SJSA1 (cell line): ENCODE data around the gene RNF11. TPM values are rescaled to one million over a fixed set of nuclear protein-coding genes. Genes with fewer than 3 reads are reported as not detected.
"Not testable (repeated sequence)": the region's sequence is repeated elsewhere in the genome, so short reads cannot be mapped to it uniquely, and the experiment has no call there.

ENCODE experiments used
- DNase-seq, 2 experiments: peaks; one replicate each; pipeline ENCODE4 v3.0.0-alpha.2; 2015 to 2020; ENCODE audit warnings: low spot score in 2 of 2, low read depth in 1 of 2
- H3K27ac ChIP-seq: fragments of 250-450 bp; sonication (Bioruptor Pico); 2 replicates; pipeline ENCODE4 v1.5.1; 2020; ENCODE audit warnings: mild to moderate bottlenecking, moderate library complexity
- H3K27me3 ChIP-seq: fragments of 250-450 bp; sonication (Bioruptor Pico); replicated peaks from 2 replicates; pipeline ENCODE4 v1.5.1; 2020; ENCODE audit warnings: mild to moderate bottlenecking, moderate library complexity
- H3K36me3 ChIP-seq: fragments of 250-450 bp; sonication (Bioruptor Pico); 2 replicates; pipeline ENCODE4 v1.5.1; 2020; ENCODE audit warnings: mild to moderate bottlenecking
- H3K4me1 ChIP-seq: fragments of 250-450 bp; sonication (Bioruptor Pico); replicated peaks from 2 replicates; pipeline ENCODE4 v1.6.1; 2021; ENCODE audit warnings: mild to moderate bottlenecking
- H3K4me3 ChIP-seq: fragments of 250-450 bp; sonication (Bioruptor Pico); 2 replicates; pipeline ENCODE4 v1.5.1; 2020; ENCODE audit warnings: mild to moderate bottlenecking
- H3K9me3 ChIP-seq: fragments of 250-450 bp; sonication (Bioruptor Pico); replicated peaks from 2 replicates; pipeline ENCODE4 v1.5.1; 2020; ENCODE audit warnings: mild to moderate bottlenecking
- total RNA-seq: library from RNA; depleted of rRNA; stranded (reverse); fragments of >200 nt; shearing (Covaris generic); gene quantifications from 2 replicates; pipeline ENCODE4 v1.2.3, GENCODE V29; 2014

Gene RNF11
- total RNA-seq, 1 experiment from 2014 or later = 168 TPM

DNA sequence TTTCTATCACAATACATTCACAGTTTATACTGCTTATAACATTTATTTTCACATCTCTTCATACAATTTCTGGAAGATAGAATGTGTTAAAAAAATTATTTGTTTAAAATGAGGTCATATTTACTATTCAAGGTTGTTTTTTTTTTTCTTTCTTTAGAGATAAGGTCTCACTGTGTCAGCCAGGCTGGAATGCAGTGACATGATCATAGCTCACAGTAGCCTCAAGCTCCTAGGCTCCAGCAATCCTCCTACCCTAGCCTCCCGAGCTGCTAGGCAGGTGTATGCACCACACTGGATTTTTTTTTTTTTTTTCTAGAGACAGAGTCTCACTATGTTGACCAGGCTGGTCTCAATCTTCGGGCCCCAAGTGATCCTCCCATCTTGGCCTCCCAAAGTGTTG is 19.0 kb upstream of the RNF11 start:
- Histone ChIP-seq H3K9me3 (no peaks in the 10 kb centered on the region), H3K27me3 (no peaks in the 10 kb centered on the region), H3K4me1 (peaks cover 19% of the 10 kb centered on the region), H3K27ac (no peak overlapping the region), H3K36me3 (no peaks in the 10 kb centered on the region), H3K4me3 (no peak overlapping the region)
- DNase-seq = no peak

DNA sequence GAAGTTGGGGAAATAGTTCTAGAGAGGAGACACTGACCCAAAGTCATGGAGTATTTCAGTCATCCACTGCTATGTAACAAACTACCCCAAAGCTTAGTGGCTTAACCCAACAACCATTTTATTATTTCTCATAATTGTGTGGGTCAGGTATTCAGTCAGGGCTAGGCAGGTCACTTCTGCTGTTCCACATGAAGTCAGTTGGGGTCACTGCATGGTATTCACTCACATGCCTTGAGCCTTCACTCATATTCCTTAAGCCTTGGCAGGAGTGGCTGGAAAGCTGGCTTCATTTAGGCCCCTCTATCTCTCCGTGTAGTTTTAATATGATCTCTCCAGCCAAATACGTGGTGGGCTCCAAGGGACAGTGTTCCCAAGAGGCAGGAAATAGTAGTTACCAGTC is 17.5 kb upstream of the RNF11 start:
- no peak for DNase-seq
- H3K27ac ChIP-seq = no peak overlapping the region

DNA sequence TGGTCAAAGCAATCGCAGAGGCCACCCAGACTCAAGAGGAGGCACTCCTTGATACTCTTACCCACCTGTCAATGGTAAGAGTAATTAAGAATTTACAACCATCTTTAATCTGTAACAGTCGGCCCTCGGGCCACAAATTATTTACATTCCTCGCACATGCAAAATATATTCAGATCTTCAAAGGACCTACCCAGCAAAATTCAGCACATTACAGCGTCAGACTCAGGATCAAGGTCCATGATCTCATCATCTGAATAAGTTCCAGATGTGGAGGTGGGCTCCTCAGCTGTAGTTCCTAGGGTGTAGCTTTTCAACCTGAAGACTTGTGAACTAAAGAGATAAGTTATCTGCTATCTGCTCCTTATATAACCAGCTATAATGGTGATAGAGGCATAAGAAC is 17.1 kb upstream of the RNF11 start:
- peak in 1 of 2 experiments; percentile 8 for DNase-seq
- Histone ChIP-seq H3K27ac (no peak overlapping the region), H3K36me3 (no peaks in the 10 kb centered on the region), H3K4me1 (peaks cover 18% of the 10 kb centered on the region), H3K9me3 (no peaks in the 10 kb centered on the region), H3K4me3 (no peak overlapping the region), H3K27me3 (no peaks in the 10 kb centered on the region)

More for the DNA sequence above, 17.5 kb upstream of the RNF11 start:
- H3K4me3 ChIP-seq = no peak overlapping the region
- H3K36me3 ChIP-seq = no peaks in the 10 kb centered on the region
- H3K4me1 ChIP-seq = peaks cover 19% of the 10 kb centered on the region
- no peaks in the 10 kb centered on the region for H3K27me3 ChIP-seq
- H3K9me3 ChIP-seq = no peaks in the 10 kb centered on the region

DNA sequence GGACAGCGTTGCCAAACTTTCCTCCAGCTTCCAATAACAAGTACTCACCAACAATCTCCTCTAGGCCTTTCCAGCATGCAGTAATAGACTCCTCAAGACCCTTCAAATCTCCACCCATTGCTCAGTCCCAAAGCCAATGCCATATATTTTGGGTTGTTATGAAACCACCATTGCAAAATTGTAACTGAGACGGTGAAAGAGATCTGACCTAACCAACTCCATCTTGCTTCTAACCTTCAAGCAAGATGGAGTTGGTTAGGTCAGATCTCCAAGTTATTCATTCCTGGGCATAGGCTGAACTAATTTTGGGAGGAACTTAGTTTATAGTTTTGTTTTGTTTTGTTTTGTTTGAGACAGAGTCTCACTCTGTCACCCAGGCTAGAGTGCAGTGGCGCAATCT is 14.5 kb upstream of the RNF11 start:
- H3K36me3 ChIP-seq, H3K27me3 ChIP-seq, H3K9me3 ChIP-seq, H3K4me3 ChIP-seq, H3K27ac ChIP-seq, H3K4me1 ChIP-seq, DNase-seq: not testable (repeated sequence)

DNA sequence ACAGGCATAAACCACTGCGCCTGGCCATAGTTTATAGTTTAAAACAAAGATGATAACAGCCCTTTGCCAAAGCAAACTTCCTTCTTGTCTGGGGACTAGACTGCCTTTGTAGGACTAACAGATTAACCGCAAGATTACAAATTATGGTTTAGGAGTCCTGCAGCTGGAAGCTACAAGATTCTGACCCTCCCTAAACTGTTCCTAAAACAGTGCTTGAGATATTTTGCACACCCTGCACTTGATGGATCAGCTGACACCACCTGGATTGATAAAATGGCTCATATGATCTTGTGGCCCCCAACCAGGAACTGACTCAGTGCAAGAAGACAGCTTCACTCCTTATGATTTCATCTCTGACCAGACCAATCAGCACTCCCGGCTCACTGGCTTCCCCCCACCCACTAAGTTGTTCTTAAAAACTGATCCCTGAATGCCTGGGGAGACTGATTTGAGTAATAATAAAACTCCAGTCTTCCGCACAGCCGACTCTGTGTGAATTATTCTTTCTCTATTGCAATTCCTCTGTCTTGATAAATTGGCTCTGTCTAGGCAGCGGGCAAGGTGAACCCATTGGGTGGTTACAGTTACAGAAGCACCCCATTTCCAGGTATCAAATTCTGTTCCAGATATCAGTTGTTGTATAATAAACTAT is 13.8 kb upstream of the RNF11 start:
- Histone ChIP-seq H3K9me3 (no peaks in the 10 kb centered on the region), H3K36me3 (no peaks in the 10 kb centered on the region), H3K4me1 (peaks cover 3% of the 10 kb centered on the region; the same call in 1 of the 2 replicates), H3K4me3 (no peak overlapping the region), H3K27ac (no peak overlapping the region), H3K27me3 (no peaks in the 10 kb centered on the region)
- no peak for DNase-seq

DNA sequence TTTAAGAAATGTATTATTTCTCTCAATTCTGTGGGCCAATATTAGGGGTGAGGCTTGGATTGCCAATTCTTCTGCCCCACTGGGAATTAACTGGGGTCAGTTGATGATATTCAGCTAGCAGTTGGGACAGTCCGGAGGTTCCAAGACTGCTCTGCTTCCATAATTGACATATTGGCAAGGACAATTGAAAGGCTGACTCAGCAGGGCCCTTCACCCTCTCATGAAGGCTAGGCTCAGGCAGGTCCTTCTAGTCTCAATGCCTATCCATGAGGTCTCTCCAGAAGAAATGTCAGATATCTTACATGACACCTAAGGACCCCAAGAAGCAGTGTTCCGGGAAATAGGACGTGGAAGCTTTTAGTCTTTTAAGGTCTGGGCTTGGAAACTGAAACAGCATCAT is 13.3 kb upstream of the RNF11 start:
- no peaks in the 10 kb centered on the region for H3K36me3 ChIP-seq
- no peak for DNase-seq
- no peak overlapping the region for H3K27ac ChIP-seq
- no peaks in the 10 kb centered on the region for H3K27me3 ChIP-seq
- peaks cover 3% of the 10 kb centered on the region; the same call in 1 of the 2 replicates for H3K4me1 ChIP-seq
- no peaks in the 10 kb centered on the region for H3K9me3 ChIP-seq
- no peak overlapping the region for H3K4me3 ChIP-seq

DNA sequence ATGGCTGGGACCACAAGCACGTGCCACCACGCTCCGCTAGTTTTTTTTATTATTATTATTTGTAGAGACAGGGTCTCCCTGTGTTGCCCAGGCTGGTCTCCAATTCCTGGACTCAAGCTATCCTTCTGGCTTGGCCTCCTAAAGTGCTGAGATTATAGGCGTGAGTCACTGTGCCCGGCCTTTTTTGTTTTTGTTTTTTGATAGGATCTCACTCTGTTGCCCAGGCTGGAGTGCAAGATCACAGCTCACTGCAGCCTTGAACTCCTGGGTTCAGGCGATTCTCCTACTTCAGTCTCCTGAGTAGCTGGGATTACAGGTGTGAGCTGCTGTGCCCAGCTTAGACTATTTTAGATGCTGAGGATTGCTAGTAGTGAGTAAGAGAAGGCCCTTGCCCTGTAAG is 11.8 kb upstream of the RNF11 start:
- Histone ChIP-seq H3K9me3 (no peaks in the 10 kb centered on the region), H3K27ac (no peak overlapping the region), H3K27me3 (no peaks in the 10 kb centered on the region), H3K4me1 (no peaks in the 10 kb centered on the region), H3K36me3 (no peaks in the 10 kb centered on the region), H3K4me3 (no peak overlapping the region)
- no peak for DNase-seq

DNA sequence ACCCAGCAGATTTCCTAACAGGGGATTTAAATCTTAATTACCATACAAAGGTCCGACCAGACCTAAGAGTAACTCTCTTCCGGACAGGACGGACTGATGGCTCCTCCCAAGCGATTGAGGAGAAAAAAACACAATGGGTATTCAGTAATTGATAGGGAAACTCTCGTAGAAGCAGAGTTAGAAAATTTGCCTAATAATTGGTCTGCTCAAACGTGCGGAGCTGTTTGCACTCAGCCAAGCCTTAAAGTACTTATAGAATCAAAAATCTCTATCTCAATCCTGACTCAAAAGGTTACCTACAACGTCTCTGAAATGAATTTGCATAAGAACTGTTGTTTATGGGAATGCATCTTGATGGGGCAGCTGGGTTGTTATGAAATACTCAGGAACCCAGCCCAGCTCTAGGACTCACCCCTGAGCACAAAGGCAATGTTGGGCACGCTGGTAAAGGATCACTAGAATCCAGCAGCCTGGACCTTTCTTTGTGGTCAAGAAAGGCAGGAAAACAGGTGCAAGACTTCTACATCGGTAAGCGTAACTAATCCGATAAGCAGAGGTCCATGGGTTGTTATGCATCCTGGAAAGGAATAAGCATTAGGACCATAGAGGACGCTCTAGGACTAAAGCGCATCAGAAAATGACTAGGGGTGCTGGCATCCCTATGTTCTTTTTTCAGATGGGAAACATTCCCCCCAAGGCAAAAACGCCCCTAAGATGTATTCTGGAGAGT is 8.7 kb upstream of the RNF11 start:
- not testable (repeated sequence) for DNase-seq, H3K27me3 ChIP-seq, H3K4me3 ChIP-seq, H3K9me3 ChIP-seq, H3K27ac ChIP-seq, H3K36me3 ChIP-seq, H3K4me1 ChIP-seq

DNA sequence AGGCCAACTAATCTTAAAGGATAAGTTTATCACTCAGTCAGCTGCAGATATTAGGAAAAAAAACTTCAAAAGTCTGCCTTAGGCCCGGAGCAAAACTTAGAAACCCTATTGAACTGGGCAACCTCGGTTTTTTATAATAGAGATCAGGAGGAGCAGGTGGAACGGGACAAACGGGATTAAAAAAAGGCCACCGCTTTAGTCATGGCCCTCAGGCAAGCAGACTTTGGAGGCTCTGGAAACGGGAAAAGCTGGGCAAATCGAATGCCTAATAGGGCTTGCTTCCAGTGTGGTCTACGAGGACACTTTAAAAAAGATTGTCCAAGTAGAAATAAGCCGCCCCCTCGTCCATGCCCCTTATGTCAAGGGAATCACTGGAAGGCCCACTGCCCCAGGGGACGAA is 7.6 kb upstream of the RNF11 start:
- H3K9me3 ChIP-seq, H3K27ac ChIP-seq, DNase-seq, H3K4me1 ChIP-seq, H3K27me3 ChIP-seq, H3K36me3 ChIP-seq, H3K4me3 ChIP-seq: not testable (repeated sequence)

DNA sequence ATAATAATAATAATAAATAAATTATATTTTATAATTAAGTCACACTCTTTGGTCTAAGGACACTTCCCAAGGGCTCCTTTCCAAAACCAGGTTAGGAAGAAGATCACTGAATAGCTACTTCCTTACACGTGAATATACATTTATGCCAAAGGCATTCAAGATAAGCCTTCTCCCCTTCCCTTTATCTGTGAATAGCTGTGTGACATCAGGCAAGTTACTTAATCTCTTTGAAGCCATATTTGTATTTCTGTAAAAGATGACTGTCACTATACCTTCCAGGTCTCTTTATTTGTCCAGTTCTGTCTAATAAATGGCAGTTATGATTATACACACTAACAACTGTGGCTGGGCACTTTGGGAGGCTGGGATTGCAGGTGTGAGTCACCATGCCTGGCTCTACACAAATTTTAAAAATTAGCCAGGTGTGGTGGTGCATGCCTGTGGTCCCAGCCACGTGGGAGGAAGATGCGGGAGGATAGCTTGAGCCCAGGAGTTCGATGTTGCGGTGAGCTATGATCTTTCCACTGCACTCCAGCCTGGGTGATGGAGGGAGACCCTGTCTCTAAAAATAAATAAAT is 5.5 kb upstream of the RNF11 start:
- H3K27ac ChIP-seq = no peak overlapping the region
- H3K36me3 ChIP-seq = no peaks in the 10 kb centered on the region
- peaks cover 9% of the 10 kb centered on the region for H3K4me1 ChIP-seq
- H3K27me3 ChIP-seq = no peaks in the 10 kb centered on the region
- no peaks in the 10 kb centered on the region for H3K9me3 ChIP-seq
- no peak overlapping the region for H3K4me3 ChIP-seq
- DNase-seq = no peak

DNA sequence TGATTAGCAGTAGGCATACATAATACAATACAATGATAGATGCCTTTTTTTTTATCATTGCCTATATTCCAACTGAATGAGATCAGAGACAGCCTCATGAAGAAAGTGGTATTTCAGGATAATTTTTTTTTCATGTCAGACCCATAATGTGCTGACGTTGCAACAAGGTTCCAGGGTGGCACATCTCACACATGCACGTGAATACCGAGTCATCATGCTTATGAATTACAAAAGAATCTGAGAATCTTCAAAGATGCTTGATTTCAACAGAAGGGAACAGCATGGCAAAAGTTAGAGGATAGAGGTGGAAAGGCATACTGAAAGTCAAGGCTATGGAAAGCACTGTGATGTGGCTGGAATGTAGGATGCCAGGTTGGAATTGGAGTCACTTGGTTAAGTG is 5.0 kb upstream of the RNF11 start:
- Histone ChIP-seq H3K27ac (no peak overlapping the region), H3K27me3 (no peaks in the 10 kb centered on the region), H3K36me3 (peaks cover 3% of the 10 kb centered on the region; the same call in 1 of the 2 replicates), H3K4me3 (no peak overlapping the region), H3K9me3 (no peaks in the 10 kb centered on the region), H3K4me1 (peaks cover 12% of the 10 kb centered on the region)
- no peak for DNase-seq

DNA sequence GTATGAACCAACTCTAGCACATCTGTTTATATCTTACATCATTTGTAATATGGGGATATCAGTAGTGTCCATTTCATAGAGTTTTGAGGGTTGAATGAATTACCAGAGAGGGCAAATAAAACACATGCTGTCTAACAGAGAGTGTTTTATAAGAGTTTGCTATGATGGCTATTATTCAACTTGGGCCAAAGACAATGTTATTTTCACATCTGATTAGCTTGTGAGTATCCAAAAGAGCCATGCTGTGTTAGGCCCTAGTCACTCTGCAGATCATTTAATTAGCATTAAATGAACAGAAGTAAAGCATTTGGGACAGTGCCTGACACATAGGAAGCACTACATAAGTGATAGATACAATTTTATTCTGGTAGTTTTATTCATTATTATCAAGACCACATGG is 4.2 kb upstream of the RNF11 start:
- no peaks in the 10 kb centered on the region for H3K27me3 ChIP-seq
- H3K9me3 ChIP-seq = no peaks in the 10 kb centered on the region
- no peak overlapping the region for H3K27ac ChIP-seq
- DNase-seq = no peak
- no peak overlapping the region for H3K4me3 ChIP-seq
- H3K36me3 ChIP-seq = peaks cover 9% of the 10 kb centered on the region
- peaks cover 12% of the 10 kb centered on the region for H3K4me1 ChIP-seq

DNA sequence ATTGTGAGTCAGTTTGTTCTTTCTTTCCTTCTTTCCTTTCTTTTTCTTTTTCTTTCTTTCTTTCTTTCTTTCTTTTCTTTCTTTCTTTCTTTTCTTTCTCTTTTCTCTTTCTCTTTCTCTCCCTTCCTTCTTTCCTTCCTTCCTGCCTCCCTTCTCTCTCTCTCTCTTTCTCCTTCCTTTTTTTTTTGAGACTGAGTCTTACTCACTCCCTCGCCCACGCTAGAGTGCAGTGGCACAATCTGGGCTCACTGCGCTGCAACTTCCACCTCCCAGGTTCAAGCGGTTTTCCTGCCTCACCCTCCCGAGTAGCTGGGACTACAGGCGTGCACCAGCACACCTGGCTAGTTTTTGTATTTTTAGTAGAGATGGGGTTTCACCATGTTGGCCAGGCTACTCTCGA is 1.8 kb upstream of the RNF11 start:
- peaks cover 25% of the 10 kb centered on the region for H3K4me1 ChIP-seq
- not testable (repeated sequence) for H3K4me3 ChIP-seq, H3K27me3 ChIP-seq, H3K27ac ChIP-seq, H3K9me3 ChIP-seq, DNase-seq
- H3K36me3 ChIP-seq = peaks cover 14% of the 10 kb centered on the region

DNA sequence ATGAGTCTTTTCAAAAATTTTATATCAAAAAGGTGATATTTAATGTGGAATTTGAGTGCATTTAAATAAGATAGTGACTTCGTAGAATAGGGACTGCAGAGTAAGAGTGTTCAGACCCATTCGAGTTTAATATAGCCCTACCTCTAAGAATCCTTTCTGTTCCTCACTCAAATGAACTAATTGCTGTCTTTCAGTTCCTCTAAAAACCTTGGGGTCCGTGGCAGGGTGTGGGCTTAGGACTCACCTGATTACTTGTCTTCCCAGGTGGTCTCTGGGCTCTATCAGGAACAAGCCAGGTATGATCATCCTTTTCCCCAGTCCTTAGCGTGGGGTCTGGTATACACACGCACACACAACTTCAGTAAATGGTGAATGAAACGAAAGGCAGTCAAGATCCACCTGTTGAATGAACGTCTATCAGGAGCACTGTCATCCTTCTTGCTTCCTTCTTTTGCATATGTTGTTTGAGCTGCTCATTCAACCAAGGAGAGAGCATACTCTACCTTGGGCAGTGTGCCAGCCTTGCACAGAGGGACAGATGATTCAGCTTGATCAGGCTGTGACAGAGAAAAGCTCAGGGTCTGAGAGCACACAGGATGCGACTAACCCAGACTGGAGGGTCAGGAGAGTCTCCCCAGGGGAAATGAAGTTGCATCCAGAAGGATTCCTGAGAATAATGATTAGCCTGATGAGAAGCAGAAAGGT is 1.2 kb upstream of the RNF11 start:
- Histone ChIP-seq H3K27ac (peak overlapping the region; percentile 89), H3K9me3 (no peaks in the 10 kb centered on the region), H3K27me3 (no peaks in the 10 kb centered on the region), H3K4me3 (no peak overlapping the region), H3K4me1 (peaks cover 25% of the 10 kb centered on the region), H3K36me3 (peaks cover 15% of the 10 kb centered on the region)
- peak; percentile 64 to 79 for DNase-seq
